Activated T-helper 17 cell treated with anti-CD3 and anti-CD28 coated beads, Interleukin-2, amount 50 U/mL, for 72 hours (primary cell): ENCODE data around the gene TSPO2. TPM values are rescaled to one million over a fixed set of nuclear protein-coding genes. Genes with fewer than 3 reads are reported as not detected.
A peak's percentile ranks its signal among the peaks of the same experiment; 100 is the strongest.

Experiments used
- ATAC-seq: fragments of 150-1000 bp; cut with Tn5 transposase; replicated peaks from 2 replicates; pipeline ENCODE4 v1.10.0; 2021; ENCODE audit warnings: mild to moderate bottlenecking, moderate library complexity
- H3K27ac Mint-ChIP-seq: one replicate; pipeline ENCODE4 v1.8.0; 2022; ENCODE audit warnings: mixed read lengths
- H3K27me3 Mint-ChIP-seq: one replicate; pipeline ENCODE4 v1.8.0; 2022; ENCODE audit warnings: mixed read lengths
- H3K36me3 Mint-ChIP-seq: one replicate; pipeline ENCODE4 v1.8.0; 2022; ENCODE audit warnings: low read depth, mild to moderate bottlenecking, mixed read lengths
- H3K4me1 Mint-ChIP-seq: one replicate; pipeline ENCODE4 v1.8.0; 2022; ENCODE audit warnings: mixed read lengths
- H3K4me3 Mint-ChIP-seq: one replicate; pipeline ENCODE4 v1.8.0; 2022; ENCODE audit warnings: mild to moderate bottlenecking, mixed read lengths
- H3K9me3 Mint-ChIP-seq: one replicate; pipeline ENCODE4 v1.8.0; 2022; ENCODE audit warnings: mixed read lengths
- total RNA-seq, 2 donors: library from RNA; stranded (reverse); gene quantifications; one replicate each; pipeline ENCODE4 v1.2.3, GENCODE V29; 2022

Gene TSPO2
- total RNA-seq, 2 donors from 2014 or later, result not detected

GRCh38 chr6:41071923-41072835, 29.9 kb downstream of the TSPO2 start, which contains the start of gene OARD1:
OARD1 (minus strand) TSS chr6:41072356; CDS start chr6:41071634, 722 bp downstream.
- H3K36me3 Mint-ChIP-seq, result peaks cover 85% of the 10 kb centered on the region

GRCh38 chr6:41072836-41073202, 30.6 kb downstream of the TSPO2 start, which contains the start of gene NFYA:
NFYA (plus strand) TSS chr6:41072974; CDS start chr6:41079090, 6,116 bp downstream.
- peak within 1 kb of the TSS; percentile 88 for H3K4me3 Mint-ChIP-seq
- H3K27me3 Mint-ChIP-seq, result no peaks in the 10 kb centered on the region
- H3K27ac Mint-ChIP-seq, result peak within 1 kb of the TSS; percentile 97
- no peaks in the 10 kb centered on the region for H3K9me3 Mint-ChIP-seq
- peaks cover 78% of the 10 kb centered on the region for H3K36me3 Mint-ChIP-seq
- peak; percentile 80 for ATAC-seq
- H3K4me1 Mint-ChIP-seq, result peaks cover 33% of the 10 kb centered on the region

More at GRCh38 chr6:41071923-41072835, 29.9 kb downstream of the TSPO2 start, which contains the start of gene OARD1:
- H3K9me3 Mint-ChIP-seq, result no peaks in the 10 kb centered on the region
- H3K4me3 Mint-ChIP-seq, result peak within 1 kb of the TSS; percentile 88
- H3K4me1 Mint-ChIP-seq, result peaks cover 36% of the 10 kb centered on the region
- peak; percentile 75 for ATAC-seq
- peak within 1 kb of the TSS; percentile 97 for H3K27ac Mint-ChIP-seq
- H3K27me3 Mint-ChIP-seq, result no peaks in the 10 kb centered on the region

DNA sequence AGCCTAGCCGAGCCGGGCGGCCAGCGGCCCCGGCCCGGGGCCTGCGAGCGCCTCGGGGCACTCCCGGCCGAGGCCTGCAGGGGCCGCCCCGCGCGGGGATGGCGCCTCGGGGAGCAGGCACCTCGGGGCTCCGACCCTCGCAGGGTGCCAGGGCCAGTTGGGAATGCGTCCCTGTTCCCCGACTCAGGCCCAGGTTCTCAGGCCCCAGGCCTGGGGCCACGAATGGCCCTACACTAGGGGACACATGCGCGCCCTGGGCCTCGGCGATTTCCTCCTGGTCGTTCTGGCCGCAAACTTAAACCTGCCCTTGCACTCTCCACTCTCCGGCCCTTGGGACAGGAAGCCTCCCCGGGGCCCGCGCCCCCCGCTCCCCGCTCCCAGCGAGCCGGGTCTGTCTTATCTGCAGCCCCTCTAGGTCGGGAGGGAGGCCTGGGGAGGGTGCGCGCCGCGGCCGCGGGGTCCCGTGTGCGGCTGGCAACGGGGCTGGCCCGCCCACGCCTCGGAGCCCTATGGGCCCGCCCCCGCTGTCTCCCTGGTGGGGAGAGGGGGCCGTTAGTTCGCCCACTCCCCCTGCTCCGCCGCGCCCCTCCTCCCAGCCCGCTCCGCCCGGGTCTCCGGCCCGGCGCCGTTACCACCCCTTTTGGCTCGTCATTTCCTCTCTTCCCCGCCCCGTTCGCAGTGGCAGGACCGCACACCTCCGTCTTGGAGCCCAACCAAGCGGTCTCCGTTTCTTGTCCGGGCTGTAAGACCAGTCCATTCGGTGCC, 31.1 kb downstream of the TSPO2 start:
- Mint-ChIP-seq H3K27ac (peak overlapping the region; percentile 97), H3K4me3 (peak overlapping the region; percentile 88), H3K9me3 (no peaks in the 10 kb centered on the region), H3K27me3 (no peaks in the 10 kb centered on the region), H3K4me1 (peaks cover 28% of the 10 kb centered on the region), H3K36me3 (peaks cover 78% of the 10 kb centered on the region)
- ATAC-seq, result peak; percentile 26

DNA sequence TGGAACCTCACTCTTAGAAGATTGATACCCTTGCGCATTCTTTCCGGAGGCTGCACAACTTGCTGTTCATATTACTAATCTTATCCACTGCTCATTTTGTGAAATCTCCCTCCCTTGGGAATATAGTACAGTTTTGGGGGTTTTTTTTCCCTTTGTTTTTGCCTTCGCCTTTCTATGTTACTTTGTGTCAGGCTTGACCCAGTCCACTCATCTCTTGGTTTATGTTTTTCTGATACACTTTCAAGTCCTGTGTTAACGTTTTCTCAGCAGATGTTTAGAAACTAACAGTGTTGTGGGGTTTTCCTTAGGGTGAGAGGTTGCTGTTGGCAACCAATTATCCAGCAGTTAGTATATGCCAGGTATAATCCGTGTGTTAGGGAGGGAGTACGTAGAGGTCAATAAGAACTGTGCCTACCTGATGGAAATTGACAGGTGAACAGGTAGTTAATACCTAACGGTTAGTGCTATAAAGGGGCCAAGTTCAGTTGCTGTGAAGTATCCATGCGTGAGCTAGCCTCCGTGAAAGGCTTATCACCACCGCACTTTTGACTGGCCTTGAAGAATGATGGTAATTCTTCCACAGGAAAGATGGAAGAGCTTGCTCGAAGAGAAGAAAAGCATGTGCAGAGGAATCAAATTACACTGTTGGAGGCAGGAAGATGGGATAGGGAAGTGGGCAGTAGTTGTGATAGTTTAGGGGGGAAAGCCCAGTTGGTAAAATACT, 31.9 kb downstream of the TSPO2 start:
- Mint-ChIP-seq H3K4me1 (peaks cover 28% of the 10 kb centered on the region), H3K9me3 (no peaks in the 10 kb centered on the region), H3K27me3 (no peaks in the 10 kb centered on the region), H3K36me3 (peaks cover 78% of the 10 kb centered on the region), H3K27ac (peak overlapping the region; percentile 92), H3K4me3 (peak overlapping the region; percentile 88)
- ATAC-seq, result no peak

- Mint-ChIP-seq H3K4me3 (peak overlapping the region; percentile 88), H3K9me3 (no peaks in the 10 kb centered on the region), H3K27me3 (no peaks in the 10 kb centered on the region), H3K4me1 (peaks cover 28% of the 10 kb centered on the region), H3K36me3 (peaks cover 78% of the 10 kb centered on the region), H3K27ac (peak overlapping the region; percentile 92)
- no peak for ATAC-seq
Observed at GRCh38 chr6:41074692-41075436, 32.6 kb downstream of the TSPO2 start.

- Mint-ChIP-seq H3K4me3 (peak overlapping the region; percentile 88), H3K27ac (peak overlapping the region; percentile 92), H3K4me1 (peaks cover 33% of the 10 kb centered on the region), H3K9me3 (no peaks in the 10 kb centered on the region), H3K36me3 (peaks cover 78% of the 10 kb centered on the region), H3K27me3 (no peaks in the 10 kb centered on the region)
- no peak for ATAC-seq
Observed at GRCh38 chr6:41075651-41076626, 33.7 kb downstream of the TSPO2 start.

DNA sequence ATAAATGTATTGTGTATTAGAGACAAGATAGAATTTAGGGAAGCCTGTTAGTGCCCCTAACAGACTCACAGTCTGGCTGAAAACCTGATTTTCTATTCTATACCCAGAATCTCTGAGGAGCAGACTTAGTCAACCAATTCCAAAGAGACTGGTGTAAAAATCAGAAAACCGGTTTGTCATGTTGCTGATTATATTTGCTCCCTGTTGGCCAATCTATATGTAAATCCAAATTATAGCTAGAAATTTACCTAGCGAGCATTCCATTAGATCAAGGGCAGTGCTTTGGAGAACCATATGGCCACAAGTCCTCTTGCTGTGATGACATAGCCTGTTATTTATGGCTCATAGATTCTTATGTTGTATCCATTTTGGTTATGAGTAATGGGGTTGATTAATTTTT, 35.3 kb downstream of the TSPO2 start:
- no peaks in the 10 kb centered on the region for H3K27me3 Mint-ChIP-seq
- ATAC-seq, result no peak
- H3K4me1 Mint-ChIP-seq, result peaks cover 39% of the 10 kb centered on the region
- peaks cover 79% of the 10 kb centered on the region for H3K36me3 Mint-ChIP-seq
- no peak overlapping the region for H3K4me3 Mint-ChIP-seq
- no peaks in the 10 kb centered on the region for H3K9me3 Mint-ChIP-seq
- H3K27ac Mint-ChIP-seq, result no peak overlapping the region

DNA sequence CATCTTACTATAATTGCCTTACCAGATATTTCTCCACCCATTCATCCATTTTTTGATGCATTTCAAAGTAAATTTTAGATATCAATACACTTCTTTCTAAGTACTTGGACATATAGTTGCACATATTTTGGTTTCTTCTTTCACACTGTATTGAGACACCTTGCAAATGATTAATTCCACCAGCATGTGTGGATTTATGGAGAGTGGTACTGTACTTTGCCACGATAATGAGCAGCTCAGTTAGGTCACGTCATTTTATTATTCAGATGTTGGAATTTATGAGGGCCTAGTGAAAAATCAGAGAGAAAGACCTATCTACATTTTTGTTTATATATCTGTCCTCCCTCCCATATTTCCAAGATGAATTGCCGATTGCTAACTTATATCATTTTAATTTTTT, 35.8 kb downstream of the TSPO2 start:
- Mint-ChIP-seq H3K9me3 (no peaks in the 10 kb centered on the region), H3K4me1 (peaks cover 42% of the 10 kb centered on the region), H3K4me3 (no peak overlapping the region), H3K36me3 (peaks cover 81% of the 10 kb centered on the region), H3K27me3 (no peaks in the 10 kb centered on the region), H3K27ac (no peak overlapping the region)
- no peak for ATAC-seq

DNA sequence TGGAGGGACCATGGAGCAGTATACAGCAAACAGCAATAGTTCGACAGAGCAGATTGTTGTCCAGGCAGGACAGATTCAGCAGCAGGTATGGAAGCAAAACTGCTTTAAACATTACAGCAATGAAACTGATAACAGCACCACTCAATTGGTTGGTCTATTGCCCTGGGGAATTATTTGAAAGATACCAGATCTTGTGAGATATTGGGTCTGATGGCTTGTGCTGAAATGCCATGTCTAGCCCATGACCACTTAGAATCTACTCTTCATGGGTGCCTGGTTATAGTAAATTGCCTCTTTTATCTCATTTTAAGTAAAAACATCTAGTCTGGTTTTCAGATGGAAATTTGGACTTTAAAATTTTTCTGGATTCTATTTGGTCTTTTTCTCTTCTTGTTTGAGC, 36.8 kb downstream of the TSPO2 start:
- Mint-ChIP-seq H3K9me3 (no peaks in the 10 kb centered on the region), H3K4me3 (no peak overlapping the region), H3K27me3 (no peaks in the 10 kb centered on the region), H3K36me3 (peaks cover 84% of the 10 kb centered on the region), H3K27ac (peak overlapping the region; percentile 89), H3K4me1 (peaks cover 41% of the 10 kb centered on the region)
- ATAC-seq, result no peak

DNA sequence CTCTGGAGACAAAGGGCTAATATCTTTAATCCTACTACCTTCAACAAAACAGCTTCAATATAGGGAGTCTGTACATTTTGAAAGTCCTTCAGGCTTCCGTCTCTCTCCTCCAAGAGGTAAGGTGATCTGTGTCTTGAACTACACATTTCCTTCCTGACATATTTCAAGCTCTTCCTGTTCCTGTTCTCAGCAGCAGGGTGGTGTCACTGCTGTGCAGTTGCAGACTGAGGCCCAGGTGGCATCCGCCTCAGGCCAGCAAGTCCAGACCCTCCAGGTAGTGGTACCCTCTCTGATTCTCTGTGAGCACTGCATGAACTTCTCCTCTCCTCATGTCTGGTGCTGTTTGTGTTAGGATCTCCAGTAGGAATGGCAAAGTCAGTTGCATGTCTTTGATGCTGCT, 38.4 kb downstream of the TSPO2 start:
- Mint-ChIP-seq H3K9me3 (no peaks in the 10 kb centered on the region), H3K36me3 (peaks cover 84% of the 10 kb centered on the region), H3K27ac (peak overlapping the region; percentile 89), H3K4me1 (peaks cover 26% of the 10 kb centered on the region), H3K4me3 (peak overlapping the region; percentile 72), H3K27me3 (no peaks in the 10 kb centered on the region)
- peak; percentile 59 for ATAC-seq

GRCh38 chr6:41083072-41083471, 40.8 kb downstream of the TSPO2 start:
- Mint-ChIP-seq H3K4me1 (peaks cover 24% of the 10 kb centered on the region), H3K27me3 (no peaks in the 10 kb centered on the region), H3K27ac (no peak overlapping the region), H3K9me3 (no peaks in the 10 kb centered on the region), H3K4me3 (no peak overlapping the region), H3K36me3 (peaks cover 100% of the 10 kb centered on the region)
- ATAC-seq, result no peak

- no peaks in the 10 kb centered on the region for H3K27me3 Mint-ChIP-seq
- peaks cover 100% of the 10 kb centered on the region for H3K36me3 Mint-ChIP-seq
- H3K27ac Mint-ChIP-seq, result no peak overlapping the region
- ATAC-seq, result no peak
- no peak overlapping the region for H3K4me3 Mint-ChIP-seq
- no peaks in the 10 kb centered on the region for H3K9me3 Mint-ChIP-seq
- H3K4me1 Mint-ChIP-seq, result peaks cover 22% of the 10 kb centered on the region
Observed at GRCh38 chr6:41085182-41085581, 42.9 kb downstream of the TSPO2 start.

GRCh38 chr6:41088451-41088850, 46.2 kb downstream of the TSPO2 start:
- Mint-ChIP-seq H3K4me1 (peaks cover 14% of the 10 kb centered on the region), H3K36me3 (peaks cover 99% of the 10 kb centered on the region), H3K4me3 (no peak overlapping the region), H3K27me3 (no peaks in the 10 kb centered on the region), H3K27ac (no peak overlapping the region), H3K9me3 (no peaks in the 10 kb centered on the region)
- ATAC-seq, result no peak
